ENCODE data around the gene DOC2B. TPM values are rescaled to one million over a fixed set of nuclear protein-coding genes. Genes with fewer than 3 reads are reported as not detected.

Gene DOC2B
- total RNA-seq, 1 experiment from 2014 or later: 15.2 TPM

DNA sequence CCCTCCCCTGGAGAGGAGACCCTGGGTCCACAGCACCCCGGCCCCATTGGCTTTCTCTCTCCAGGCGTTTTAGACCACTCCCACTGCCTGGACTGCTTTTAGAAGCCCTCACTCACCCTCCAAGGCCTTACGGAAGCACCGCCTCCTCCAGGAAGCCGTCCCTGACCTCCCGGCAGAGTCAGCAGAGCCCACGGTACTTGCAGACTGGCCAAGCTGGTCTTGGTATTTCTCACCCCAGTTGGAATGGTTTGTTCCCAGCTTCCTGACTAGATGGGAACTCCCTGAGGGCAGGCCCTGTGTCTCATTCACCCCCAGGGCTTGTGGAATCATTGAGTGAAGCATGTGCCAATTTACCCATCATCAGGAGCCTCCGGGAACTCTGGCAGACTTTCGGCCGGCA is 34.9 kb downstream of the DOC2B start:
- H3K4me2 ChIP-seq (ENCODE audit: low read length): no peak overlapping the region
- no peak for ATAC-seq
- TF ChIP-seq CEBPB (IDR thresholded peaks at IDR 0.05; ENCODE audit: low read depth) (no peak), SRF (IDR thresholded peaks at IDR 0.05; ENCODE audit: low read depth) (no peak), SP1 (IDR thresholded peaks at IDR 0.05; ENCODE audit: low read depth) (no peak), ELF1 (IDR thresholded peaks at IDR 0.05; ENCODE audit: borderline replicate concordance, low read depth) (no peak), TCF7L2 (IDR thresholded peaks at IDR 0.05; ENCODE audit: borderline replicate concordance, extremely low read depth, insufficient read depth, insufficient read length) (no peak), POLR2AphosphoS5 (IDR thresholded peaks at IDR 0.05; ENCODE audit: low read depth, low read length) (no peak), ZNF274 (IDR thresholded peaks at IDR 0.05; ENCODE audit: low read depth, low read length) (no peak), RAD21 (IDR thresholded peaks at IDR 0.05; ENCODE audit: low read depth) (no peak), POLR2A (IDR thresholded peaks at IDR 0.05; ENCODE audit: borderline replicate concordance, extremely low read depth, insufficient read depth, insufficient read length) (no peak), YY1 (IDR thresholded peaks at IDR 0.05; ENCODE audit: extremely low read depth, insufficient replicate concordance, low read depth, low read length) (no peak), EZH2phosphoT487 (IDR thresholded peaks at IDR 0.05; ENCODE audit: borderline replicate concordance) (no peak), EGR1 (IDR thresholded peaks at IDR 0.05; ENCODE audit: low read depth) (no peak), FOSL1 (IDR thresholded peaks at IDR 0.05; ENCODE audit: low read depth) (no peak), SIN3A (IDR thresholded peaks at IDR 0.05; ENCODE audit: low read depth) (no peak)
- TF ChIP-seq, protein P1, sequence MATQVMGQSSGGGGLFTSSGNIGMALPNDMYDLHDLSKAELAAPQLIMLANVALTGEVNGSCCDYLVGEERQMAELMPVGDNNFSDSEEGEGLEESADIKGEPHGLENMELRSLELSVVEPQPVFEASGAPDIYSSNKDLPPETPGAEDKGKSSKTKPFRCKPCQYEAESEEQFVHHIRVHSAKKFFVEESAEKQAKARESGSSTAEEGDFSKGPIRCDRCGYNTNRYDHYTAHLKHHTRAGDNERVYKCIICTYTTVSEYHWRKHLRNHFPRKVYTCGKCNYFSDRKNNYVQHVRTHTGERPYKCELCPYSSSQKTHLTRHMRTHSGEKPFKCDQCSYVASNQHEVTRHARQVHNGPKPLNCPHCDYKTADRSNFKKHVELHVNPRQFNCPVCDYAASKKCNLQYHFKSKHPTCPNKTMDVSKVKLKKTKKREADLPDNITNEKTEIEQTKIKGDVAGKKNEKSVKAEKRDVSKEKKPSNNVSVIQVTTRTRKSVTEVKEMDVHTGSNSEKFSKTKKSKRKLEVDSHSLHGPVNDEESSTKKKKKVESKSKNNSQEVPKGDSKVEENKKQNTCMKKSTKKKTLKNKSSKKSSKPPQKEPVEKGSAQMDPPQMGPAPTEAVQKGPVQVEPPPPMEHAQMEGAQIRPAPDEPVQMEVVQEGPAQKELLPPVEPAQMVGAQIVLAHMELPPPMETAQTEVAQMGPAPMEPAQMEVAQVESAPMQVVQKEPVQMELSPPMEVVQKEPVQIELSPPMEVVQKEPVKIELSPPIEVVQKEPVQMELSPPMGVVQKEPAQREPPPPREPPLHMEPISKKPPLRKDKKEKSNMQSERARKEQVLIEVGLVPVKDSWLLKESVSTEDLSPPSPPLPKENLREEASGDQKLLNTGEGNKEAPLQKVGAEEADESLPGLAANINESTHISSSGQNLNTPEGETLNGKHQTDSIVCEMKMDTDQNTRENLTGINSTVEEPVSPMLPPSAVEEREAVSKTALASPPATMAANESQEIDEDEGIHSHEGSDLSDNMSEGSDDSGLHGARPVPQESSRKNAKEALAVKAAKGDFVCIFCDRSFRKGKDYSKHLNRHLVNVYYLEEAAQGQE (IDR thresholded peaks at IDR 0.05; ENCODE audit: low read depth): no peak
- TF ChIP-seq, protein P2, sequence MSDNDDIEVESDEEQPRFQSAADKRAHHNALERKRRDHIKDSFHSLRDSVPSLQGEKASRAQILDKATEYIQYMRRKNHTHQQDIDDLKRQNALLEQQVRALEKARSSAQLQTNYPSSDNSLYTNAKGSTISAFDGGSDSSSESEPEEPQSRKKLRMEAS (IDR thresholded peaks at IDR 0.05): no peak
- TF ChIP-seq, protein P3, sequence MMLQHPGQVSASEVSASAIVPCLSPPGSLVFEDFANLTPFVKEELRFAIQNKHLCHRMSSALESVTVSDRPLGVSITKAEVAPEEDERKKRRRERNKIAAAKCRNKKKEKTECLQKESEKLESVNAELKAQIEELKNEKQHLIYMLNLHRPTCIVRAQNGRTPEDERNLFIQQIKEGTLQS (IDR thresholded peaks at IDR 0.05): no peak
- POLR2A ChIA-PET: no interaction called here
- no peaks in the 10 kb centered on the region for H3K36me3 ChIP-seq (ENCODE audit: control insufficient read depth in 1 of 2, insufficient read depth in 2 of 2, low read length in 2 of 2)
- no peak overlapping the region for H3K4me3 ChIP-seq (replicated peaks in 1 of 2; ENCODE audit: low read depth in 1 of 2, low read length in 2 of 2)
- H3K79me2 ChIP-seq (ENCODE audit: insufficient read depth, low read length): no peaks in the 10 kb centered on the region
- CTCF ChIA-PET: no interaction called here
- no peaks in the 10 kb centered on the region for H3K9me3 ChIP-seq (ENCODE audit: control insufficient read depth in 1 of 2, insufficient read depth in 1 of 2, low read depth in 1 of 2, low read length in 2 of 2)
- H3K9me2 ChIP-seq (ENCODE audit: insufficient read depth): no peaks in the 10 kb centered on the region
- RAD21 ChIA-PET (ENCODE audit: low non-redundant PET in 1 of 2, low total read pairs in 2 of 2, uncharacterized antibody in 2 of 2, unreplicated experiment in 2 of 2): no interaction called here
- no peaks in the 10 kb centered on the region for H4K20me1 ChIP-seq (ENCODE audit: insufficient read depth)
- no peak overlapping the region for H2AFZ ChIP-seq (ENCODE audit: low read depth, low read length, poor library complexity, severe bottlenecking)
- H3K27ac ChIP-seq (ENCODE audit: low read depth, low read length): no peak overlapping the region
- intact Hi-C loops (cut with micrococcal nuclease): no loop called here
- H3K27me3 ChIP-seq (ENCODE audit: insufficient read depth, low read length): no peaks in the 10 kb centered on the region
- H3K9ac ChIP-seq (ENCODE audit: low read length): no peak overlapping the region
- peaks cover 2 to 5% of the 10 kb centered on the region in 2 experiments; a peak in 1 of 4 replicates for H3K4me1 ChIP-seq (ENCODE audit: control insufficient read depth in 1 of 2, insufficient read depth in 2 of 2, low read length in 2 of 2)
- TSS peak; percentile 51 for BruUV-seq (replicated peaks)
- no peak for DNase-seq (ENCODE audit: low read depth, low spot score)

Measured in HCT116 (cell line).